ENCODE results near the gene C19orf81.
"Not testable (repeated sequence)": the region's sequence is repeated elsewhere in the genome, so short reads cannot be mapped to it uniquely, and the experiment has no call there.

Gene C19orf81

GRCh38 chr19:50607388-50607787 is 41.9 kb upstream of the C19orf81 start:
- no peak overlapping the region for H3K4me2 ChIP-seq (ENCODE audit: low read depth, low read length, poor library complexity, severe bottlenecking)
- no peaks in the 10 kb centered on the region for H3K36me3 ChIP-seq (ENCODE audit: insufficient read depth, low read length)
- TF ChIP-seq CTCF (conservative IDR thresholded peaks at IDR 0.05; ENCODE audit: low read length) (no peak), EZH2phosphoT487 (IDR thresholded peaks at IDR 0.05; ENCODE audit: borderline replicate concordance) (no peak)
- H3K9ac ChIP-seq (ENCODE audit: low read depth, low read length, poor library complexity, severe bottlenecking): no peak overlapping the region
- no peaks in the 10 kb centered on the region for H3K9me2 ChIP-seq (replicated peaks; ENCODE audit: low read depth, low read length)
- no peaks in the 10 kb centered on the region for H3K27me3 ChIP-seq (ENCODE audit: insufficient read depth, low read length, poor library complexity, severe bottlenecking)
- no peaks in the 10 kb centered on the region for H3K79me2 ChIP-seq (ENCODE audit: insufficient read depth, low read length)
- H2AFZ ChIP-seq (ENCODE audit: low read length): no peak overlapping the region
- no peaks in the 10 kb centered on the region for H3F3A ChIP-seq (ENCODE audit: low read depth)
- no peaks in the 10 kb centered on the region; the same call in 1 of the 2 replicates for H3K9me3 ChIP-seq (ENCODE audit: insufficient read depth, low read depth, low read length)
- H3K4me1 ChIP-seq (ENCODE audit: insufficient read depth, low read length, poor library complexity, severe bottlenecking): no peaks in the 10 kb centered on the region
- no peak overlapping the region for H3K4me3 ChIP-seq (ENCODE audit: low read length, poor library complexity, severe bottlenecking)
- H4K20me1 ChIP-seq (ENCODE audit: insufficient read depth, low read length, poor library complexity, severe bottlenecking): no peaks in the 10 kb centered on the region

DNA sequence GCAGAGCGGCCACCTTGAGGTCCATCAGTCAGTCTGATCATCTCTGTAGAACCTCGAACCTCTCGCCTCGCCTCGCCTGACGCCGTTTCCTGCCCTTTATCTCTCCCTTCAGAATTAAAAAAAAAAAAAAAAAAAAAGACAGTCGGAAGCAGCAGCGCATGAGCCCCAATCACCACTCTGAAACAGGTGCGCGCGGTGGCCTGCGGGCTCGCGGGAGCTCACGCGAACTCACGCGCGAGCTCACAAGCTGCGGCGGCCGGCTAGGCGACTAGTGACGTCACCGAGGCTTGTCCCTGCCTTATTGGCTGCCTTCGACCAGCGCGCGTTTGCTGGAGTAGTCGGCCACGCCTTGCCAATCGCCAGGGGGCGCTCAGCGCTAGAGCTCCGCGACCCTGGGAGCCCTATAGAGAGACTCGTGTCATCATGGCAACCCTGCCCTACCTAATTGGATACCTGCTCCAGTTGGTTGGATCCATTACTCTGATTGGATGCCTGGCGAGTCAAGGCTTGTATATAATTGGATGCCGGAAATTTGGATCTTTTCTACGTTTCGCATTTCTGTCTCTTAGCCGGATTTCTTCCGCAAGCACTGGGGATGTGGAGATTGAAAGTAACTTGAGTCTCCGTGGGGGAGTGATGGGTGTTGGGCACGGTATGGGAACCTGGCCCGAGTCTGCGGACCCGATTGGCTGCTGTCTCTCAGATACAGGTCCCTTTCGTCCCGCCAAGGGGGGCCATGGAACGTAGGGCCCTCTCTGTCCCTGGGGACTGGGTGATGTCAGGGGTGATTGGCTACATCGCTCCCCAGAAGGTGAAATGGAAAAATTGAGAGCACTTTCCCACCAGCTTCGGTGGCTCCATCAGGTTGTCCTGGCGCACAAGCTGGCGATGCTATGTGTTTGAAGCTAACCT is 41.1 kb upstream of the C19orf81 start:
- H3K4me3 ChIP-seq (ENCODE audit: low read length, poor library complexity, severe bottlenecking): no peak overlapping the region
- no peaks in the 10 kb centered on the region for H4K20me1 ChIP-seq (ENCODE audit: insufficient read depth, low read length, poor library complexity, severe bottlenecking)
- H3K9me2 ChIP-seq (replicated peaks; ENCODE audit: low read depth, low read length): no peaks in the 10 kb centered on the region
- H3F3A ChIP-seq (ENCODE audit: low read depth): no peaks in the 10 kb centered on the region
- no peaks in the 10 kb centered on the region for H3K4me1 ChIP-seq (ENCODE audit: insufficient read depth, low read length, poor library complexity, severe bottlenecking)
- no peaks in the 10 kb centered on the region for H3K79me2 ChIP-seq (ENCODE audit: insufficient read depth, low read length)
- H3K9ac ChIP-seq (ENCODE audit: low read depth, low read length, poor library complexity, severe bottlenecking): no peak overlapping the region
- H3K27me3 ChIP-seq (ENCODE audit: insufficient read depth, low read length, poor library complexity, severe bottlenecking): no peaks in the 10 kb centered on the region
- H2AFZ ChIP-seq (ENCODE audit: low read length): no peak overlapping the region
- no peak for TF ChIP-seq EZH2phosphoT487 (IDR thresholded peaks at IDR 0.05; ENCODE audit: borderline replicate concordance)
- no peak for TF ChIP-seq CTCF (conservative IDR thresholded peaks at IDR 0.05; ENCODE audit: low read length)
- H3K4me2 ChIP-seq (ENCODE audit: low read depth, low read length, poor library complexity, severe bottlenecking): no peak overlapping the region
- no peaks in the 10 kb centered on the region for H3K36me3 ChIP-seq (ENCODE audit: insufficient read depth, low read length)
- no peaks in the 10 kb centered on the region; the same call in 1 of the 2 replicates for H3K9me3 ChIP-seq (ENCODE audit: insufficient read depth, low read depth, low read length)

DNA sequence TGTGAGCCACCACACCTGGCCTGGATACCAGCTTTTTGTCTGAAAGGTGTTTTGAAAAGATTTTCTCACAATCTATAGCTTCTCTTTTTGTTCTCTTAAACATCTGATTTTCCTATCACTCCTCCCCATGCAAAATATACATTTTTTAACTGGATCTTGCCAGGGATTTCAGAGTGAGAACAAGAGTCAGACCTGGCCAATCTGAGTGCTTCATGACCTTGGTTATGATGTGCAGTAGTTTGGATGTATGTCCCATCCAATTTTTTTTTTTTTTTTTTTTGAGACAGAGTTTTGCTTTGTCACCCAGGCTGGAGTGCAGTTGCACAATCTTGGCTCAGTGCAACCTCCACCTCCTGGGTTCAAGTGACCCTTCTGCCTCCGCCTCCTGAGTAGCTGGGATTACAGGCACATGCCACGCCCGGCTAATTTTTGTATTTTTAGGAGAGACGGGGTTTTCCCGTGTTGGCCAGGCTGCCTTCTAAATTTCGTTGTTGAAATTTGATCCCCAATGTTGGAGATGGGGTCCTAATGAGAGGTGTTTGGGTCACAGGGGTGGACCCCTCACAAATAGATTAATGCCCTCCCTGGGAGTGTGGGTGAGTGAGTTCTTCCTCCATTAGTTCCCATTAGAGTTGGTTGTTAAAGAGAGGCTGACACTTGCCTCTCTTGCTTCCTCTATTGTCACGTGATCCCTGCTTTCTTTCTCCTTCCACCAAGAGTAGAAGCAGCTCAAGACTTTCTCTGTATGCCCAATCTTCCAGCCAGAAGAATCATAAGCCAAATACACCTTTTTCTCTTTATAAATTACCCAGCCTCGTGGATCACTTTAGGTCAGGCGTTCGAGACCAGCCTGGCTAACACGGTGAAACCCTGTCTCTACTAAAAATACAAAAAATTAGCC is 36.5 kb upstream of the C19orf81 start:
- not testable (repeated sequence) for H3K9me2 ChIP-seq (replicated peaks; ENCODE audit: low read depth, low read length); H3K79me2 ChIP-seq (ENCODE audit: insufficient read depth, low read length); H4K20me1 ChIP-seq (ENCODE audit: insufficient read depth, low read length, poor library complexity, severe bottlenecking); H3F3A ChIP-seq (ENCODE audit: low read depth); H3K4me2 ChIP-seq (ENCODE audit: low read depth, low read length, poor library complexity, severe bottlenecking); H3K9me3 ChIP-seq (ENCODE audit: insufficient read depth, low read depth, low read length); H3K9ac ChIP-seq (ENCODE audit: low read depth, low read length, poor library complexity, severe bottlenecking); H3K4me3 ChIP-seq (ENCODE audit: low read length, poor library complexity, severe bottlenecking); H3K27me3 ChIP-seq (ENCODE audit: insufficient read depth, low read length, poor library complexity, severe bottlenecking); H3K36me3 ChIP-seq (ENCODE audit: insufficient read depth, low read length); H3K4me1 ChIP-seq (ENCODE audit: insufficient read depth, low read length, poor library complexity, severe bottlenecking); H2AFZ ChIP-seq (ENCODE audit: low read length)

- not testable (repeated sequence) for H3K4me3 ChIP-seq (ENCODE audit: low read length, poor library complexity, severe bottlenecking); H4K20me1 ChIP-seq (ENCODE audit: insufficient read depth, low read length, poor library complexity, severe bottlenecking); H3K36me3 ChIP-seq (ENCODE audit: insufficient read depth, low read length); H2AFZ ChIP-seq (ENCODE audit: low read length); H3K27me3 ChIP-seq (ENCODE audit: insufficient read depth, low read length, poor library complexity, severe bottlenecking); H3K4me1 ChIP-seq (ENCODE audit: insufficient read depth, low read length, poor library complexity, severe bottlenecking); H3K4me2 ChIP-seq (ENCODE audit: low read depth, low read length, poor library complexity, severe bottlenecking); H3F3A ChIP-seq (ENCODE audit: low read depth); H3K79me2 ChIP-seq (ENCODE audit: insufficient read depth, low read length); H3K9me3 ChIP-seq (ENCODE audit: insufficient read depth, low read depth, low read length); H3K9ac ChIP-seq (ENCODE audit: low read depth, low read length, poor library complexity, severe bottlenecking); H3K9me2 ChIP-seq (replicated peaks; ENCODE audit: low read depth, low read length)
Observed at GRCh38 chr19:50618379-50618778, 30.9 kb upstream of the C19orf81 start.

GRCh38 chr19:50619184-50619583 is 30.1 kb upstream of the C19orf81 start:
- not testable (repeated sequence) for H4K20me1 ChIP-seq (ENCODE audit: insufficient read depth, low read length, poor library complexity, severe bottlenecking); H3K4me1 ChIP-seq (ENCODE audit: insufficient read depth, low read length, poor library complexity, severe bottlenecking); H3K9me3 ChIP-seq (ENCODE audit: insufficient read depth, low read depth, low read length); H3K27me3 ChIP-seq (ENCODE audit: insufficient read depth, low read length, poor library complexity, severe bottlenecking); H2AFZ ChIP-seq (ENCODE audit: low read length); H3K9ac ChIP-seq (ENCODE audit: low read depth, low read length, poor library complexity, severe bottlenecking); H3K79me2 ChIP-seq (ENCODE audit: insufficient read depth, low read length); H3K4me3 ChIP-seq (ENCODE audit: low read length, poor library complexity, severe bottlenecking); H3K36me3 ChIP-seq (ENCODE audit: insufficient read depth, low read length); H3K4me2 ChIP-seq (ENCODE audit: low read depth, low read length, poor library complexity, severe bottlenecking); H3F3A ChIP-seq (ENCODE audit: low read depth); H3K9me2 ChIP-seq (replicated peaks; ENCODE audit: low read depth, low read length)
